Mammary microvascular endothelial cell (primary cell): Measurements from ENCODE around the gene ACP7. TPM values are rescaled to one million over a fixed set of nuclear protein-coding genes. Genes with fewer than 3 reads are reported as not detected.

Source experiments
- total RNA-seq: library from RNA; depleted of rRNA; stranded (reverse); fragments of >200 nt; gene quantifications from 2 replicates; pipeline ENCODE4 v1.2.3, GENCODE V29; 2015

Gene ACP7
- 0.10 and 0.33 TPM in 2 replicates for total RNA-seq

GRCh38 chr19:39083983-39084731, at the start of gene ACP7:
TSS of gene ACP7 (plus strand) at chr19:39084368. CDS start at chr19:39085270, 902 bp downstream.

GRCh38 chr19:39125554-39126311, 41.6 kb downstream of the ACP7 start, which contains the start of gene PAK4:
TSS of gene PAK4 (plus strand) at chr19:39125786. CDS start at chr19:39169554, 43,768 bp downstream.

Other genes with a start within 250 kb of the ACP7 start
- 212 and 264 TPM in 2 replicates for gene HNRNPL, start 234.4 kb upstream of the ACP7 start, total RNA-seq
- 7.8 and 8.3 TPM in 2 replicates for gene RINL, start 206.1 kb upstream of the ACP7 start, total RNA-seq
- gene SIRT2, start 184.8 kb upstream of the ACP7 start, total RNA-seq: 81.7 and 86.8 TPM in 2 replicates
- gene NFKBIB, start 184.4 kb upstream of the ACP7 start, total RNA-seq: 25.8 and 26.2 TPM in 2 replicates
- gene CCER2, start 172.2 kb upstream of the ACP7 start, total RNA-seq: not detected in 2 replicates
- gene SARS2, start 153.6 kb upstream of the ACP7 start, total RNA-seq: 23.8 and 27.8 TPM in 2 replicates
- gene MRPS12, start 153.4 kb upstream of the ACP7 start, total RNA-seq: 65.5 and 68.4 TPM in 2 replicates
- 2.1 and 6.5 TPM in 2 replicates for gene FBXO17, start 108.6 kb upstream of the ACP7 start, total RNA-seq
- gene FBXO27, start 51.8 kb upstream of the ACP7 start, total RNA-seq: 0.34 and 2.7 TPM in 2 replicates
- 10.0 and 16.9 TPM in 2 replicates for gene PAK4, start 41.4 kb downstream of the ACP7 start, total RNA-seq
- 0.15 TPM in 1 of 2 replicates, not detected in the other for gene NCCRP1, start 112.6 kb downstream of the ACP7 start, total RNA-seq
- gene SYCN, start 119.9 kb downstream of the ACP7 start, total RNA-seq: not detected in 2 replicates
- gene IFNL3, start 160.6 kb downstream of the ACP7 start, total RNA-seq: not detected in 2 replicates
- not detected in 2 replicates for gene IFNL4, start 164.5 kb downstream of the ACP7 start, total RNA-seq
- not detected in 2 replicates for gene IFNL2, start 184.0 kb downstream of the ACP7 start, total RNA-seq
- gene IFNL1, start 212.0 kb downstream of the ACP7 start, total RNA-seq: not detected in 2 replicates
- gene LRFN1, start 236.5 kb downstream of the ACP7 start, total RNA-seq: 0.25 and 0.47 TPM in 2 replicates